ENCODE data around the gene CDKN2AIPNL. TPM values are rescaled to one million over a fixed set of nuclear protein-coding genes. Genes with fewer than 3 reads are reported as not detected.
"Not testable (repeated sequence)": the region's sequence is repeated elsewhere in the genome, so short reads cannot be mapped to it uniquely, and the experiment has no call there.

Gene CDKN2AIPNL
- total RNA-seq, 2 experiments from 2014 or later, result 36.1 to 42.0 TPM

- DNase-seq; POLR2A ChIA-PET; H3K4me1 Mint-ChIP-seq; H3K27me3 Mint-ChIP-seq; H3K9me3 Mint-ChIP-seq (ENCODE audit: low read depth); H3K27ac Mint-ChIP-seq; H3K4me3 Mint-ChIP-seq; CTCF ChIA-PET; intact Hi-C loops (cut with DNase I, micrococcal nuclease); ATAC-seq; H3K36me3 Mint-ChIP-seq (ENCODE audit: low read depth): not testable (repeated sequence)
Observed at GRCh38 chr5:134421038-134421437, 9.4 kb upstream of the CDKN2AIPNL start.

GRCh38 chr5:134420343-134420742 lies 8.7 kb upstream of the CDKN2AIPNL start:
- Mint-ChIP-seq H3K36me3 (ENCODE audit: low read depth) (no peaks in the 10 kb centered on the region), H3K27me3 (no peaks in the 10 kb centered on the region), H3K4me1 (no peaks in the 10 kb centered on the region), H3K9me3 (ENCODE audit: low read depth) (no peaks in the 10 kb centered on the region), H3K4me3 (no peak overlapping the region), H3K27ac (no peak overlapping the region)
- ATAC-seq (no peak), DNase-seq (no peak)
- ChIA-PET CTCF (no interaction called here), POLR2A (no interaction called here)
- intact Hi-C loops (cut with DNase I, micrococcal nuclease), result no loop called here

DNA sequence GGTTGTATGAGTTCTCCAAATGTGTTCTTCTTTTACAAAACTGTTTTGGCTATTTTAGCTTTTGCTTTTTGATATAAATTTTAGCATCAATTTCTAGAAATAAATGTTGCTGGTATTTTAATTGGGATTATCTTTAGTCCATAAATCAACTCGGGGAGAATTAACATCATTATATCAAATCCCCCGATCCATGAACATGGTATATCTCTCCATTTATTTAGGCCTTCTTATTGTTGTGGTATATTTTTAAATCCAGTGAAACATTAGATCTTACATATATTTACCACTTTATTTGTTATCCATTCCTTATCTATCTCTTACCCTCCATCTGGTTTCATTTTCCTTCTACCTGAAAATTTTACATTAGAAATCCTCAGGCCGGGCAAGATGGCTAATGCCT lies 7.3 kb upstream of the CDKN2AIPNL start:
- H3K4me1 Mint-ChIP-seq, result no peaks in the 10 kb centered on the region
- DNase-seq, result no peak
- no peaks in the 10 kb centered on the region for H3K9me3 Mint-ChIP-seq (ENCODE audit: low read depth)
- intact Hi-C loops (cut with DNase I, micrococcal nuclease), result loop anchor here in 1 of 2 experiments (10.0 kb wide), 1 partner anchor 114 kb away; no protein-coding TSS in a partner anchor
- CTCF ChIA-PET, result interaction anchor here (0.7 to 1.3 kb wide), 3 partner anchors 9 to 159 kb away, joined by 3 to 4 read pairs (median 3); no protein-coding TSS in a partner anchor
- no peak for ATAC-seq
- no peak overlapping the region for H3K27ac Mint-ChIP-seq
- no peak overlapping the region for H3K4me3 Mint-ChIP-seq
- no peaks in the 10 kb centered on the region for H3K36me3 Mint-ChIP-seq (ENCODE audit: low read depth)
- H3K27me3 Mint-ChIP-seq, result no peaks in the 10 kb centered on the region
- POLR2A ChIA-PET, result no interaction called here

DNA sequence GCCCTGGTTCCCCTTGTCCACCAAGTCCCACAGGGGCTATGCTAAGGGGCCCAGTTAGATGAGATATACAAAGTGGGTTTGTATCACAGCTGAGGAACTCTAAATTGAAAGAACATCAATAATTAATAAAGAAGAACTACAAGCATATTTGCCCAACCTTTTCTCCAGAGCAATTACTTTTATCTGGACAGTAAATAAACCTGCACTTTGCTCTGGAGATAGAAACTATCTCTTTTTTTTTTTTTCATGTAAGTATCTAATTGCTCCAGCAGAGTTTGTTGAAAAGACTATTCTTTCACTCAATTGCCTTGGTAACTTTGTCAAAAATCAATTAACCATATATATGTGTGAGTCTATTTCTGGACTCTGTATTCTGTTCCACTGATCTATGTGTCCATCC lies 6.0 kb upstream of the CDKN2AIPNL start:
- CTCF ChIA-PET, result interaction anchor here (1.2 to 1.3 kb wide), 4 partner anchors 10 to 170 kb away, joined by 3 to 5 read pairs (median 4); no protein-coding TSS in a partner anchor
- no peak for DNase-seq
- H3K4me1 Mint-ChIP-seq, result peaks cover 5% of the 10 kb centered on the region
- no peaks in the 10 kb centered on the region for H3K9me3 Mint-ChIP-seq (ENCODE audit: low read depth)
- no peaks in the 10 kb centered on the region for H3K27me3 Mint-ChIP-seq
- intact Hi-C loops (cut with DNase I, micrococcal nuclease), result loop anchor here in 1 of 2 experiments (10.0 kb wide), 1 partner anchor 113 kb away; no protein-coding TSS in a partner anchor
- no peak overlapping the region for H3K27ac Mint-ChIP-seq
- POLR2A ChIA-PET, result no interaction called here
- no peak for ATAC-seq
- no peaks in the 10 kb centered on the region for H3K36me3 Mint-ChIP-seq (ENCODE audit: low read depth)
- no peak overlapping the region for H3K4me3 Mint-ChIP-seq

- Mint-ChIP-seq H3K4me1 (peaks cover 30% of the 10 kb centered on the region), H3K27ac (peak overlapping the region; percentile 13), H3K9me3 (ENCODE audit: low read depth) (no peaks in the 10 kb centered on the region), H3K27me3 (no peaks in the 10 kb centered on the region), H3K36me3 (ENCODE audit: low read depth) (peaks cover 2% of the 10 kb centered on the region), H3K4me3 (no peak overlapping the region)
- intact Hi-C loops (cut with DNase I, micrococcal nuclease), result loop anchor here (5.0 to 10.0 kb wide), 3 partner anchors 108 to 324 kb away; partner anchors contain the start of gene CAMLG (in 1 of the 2)
- CTCF ChIA-PET, result interaction anchor here (0.7 to 1.0 kb wide), 6 partner anchors 14 to 165 kb away, joined by 3 to 4 read pairs (median 3); no protein-coding TSS in a partner anchor
- DNase-seq (no peak), ATAC-seq (no peak)
- POLR2A ChIA-PET, result no interaction called here
Observed at GRCh38 chr5:134413046-134413445, 1.4 kb upstream of the CDKN2AIPNL start.

GRCh38 chr5:134411228-134411545 lies 494 bp downstream of the CDKN2AIPNL start:
- no peaks in the 10 kb centered on the region for H3K9me3 Mint-ChIP-seq (ENCODE audit: low read depth)

DNA sequence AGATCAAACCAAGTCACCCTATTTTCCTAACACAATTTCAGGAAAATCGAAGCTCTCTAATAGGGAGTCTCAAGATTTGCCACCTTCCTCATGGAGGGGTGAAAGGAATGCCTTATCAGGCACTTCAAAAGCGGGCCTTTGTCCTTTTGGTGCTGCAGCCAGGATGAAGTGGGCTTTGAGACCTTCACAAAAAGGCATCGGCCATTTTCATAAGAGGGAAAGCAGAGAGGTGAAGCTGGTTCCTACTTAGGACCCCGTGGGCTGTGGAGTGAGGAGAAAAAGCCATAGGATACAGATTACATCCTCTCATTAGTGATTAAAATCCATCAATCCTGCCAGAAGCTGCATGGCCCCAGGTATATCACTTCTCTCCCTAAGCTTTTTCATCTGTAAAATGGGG lies 859 bp downstream of the CDKN2AIPNL start:
- POLR2A ChIA-PET, result interaction anchor here (0.6 to 1.4 kb wide), 7 partner anchors 39 to 342 kb away, joined by 3 to 5 read pairs (median 3); partner anchors contain the start of gene UBE2B
- Mint-ChIP-seq H3K4me3 (peak overlapping the region; percentile 96), H3K27me3 (no peaks in the 10 kb centered on the region), H3K4me1 (peaks cover 42% of the 10 kb centered on the region), H3K9me3 (ENCODE audit: low read depth) (no peaks in the 10 kb centered on the region), H3K36me3 (ENCODE audit: low read depth) (peaks cover 6% of the 10 kb centered on the region), H3K27ac (peak overlapping the region; percentile 92)
- CTCF ChIA-PET, result interaction anchor here (0.7 to 2.3 kb wide), 23 partner anchors 15 to 192 kb away, joined by 3 to 13 read pairs (median 5); partner anchors contain the start of genes JADE2 and UBE2B
- no peak for DNase-seq
- no peak for ATAC-seq
- intact Hi-C loops (cut with DNase I, micrococcal nuclease), result loop anchor here (1.0 to 10.0 kb wide), 11 partner anchors 26 to 326 kb away; partner anchors contain the start of genes CAMLG (in 1 of the 2), JADE2 (in 1 of the 2) and UBE2B (in 1 of the 2)

More at GRCh38 chr5:134411228-134411545, 494 bp downstream of the CDKN2AIPNL start:
- Mint-ChIP-seq H3K4me1 (peaks cover 40% of the 10 kb centered on the region), H3K4me3 (peak overlapping the region; percentile 96), H3K27me3 (no peaks in the 10 kb centered on the region), H3K27ac (peak overlapping the region; percentile 92), H3K36me3 (ENCODE audit: low read depth) (peaks cover 4% of the 10 kb centered on the region)
- ChIA-PET POLR2A (interaction anchor here (0.6 to 1.4 kb wide), 8 partner anchors 39 to 343 kb away, joined by 3 to 5 read pairs (median 4); partner anchors contain the start of gene UBE2B), CTCF (interaction anchor here (0.6 to 2.3 kb wide), 30 partner anchors 15 to 492 kb away, joined by 3 to 13 read pairs (median 4); partner anchors contain the start of genes JADE2 and UBE2B)
- ATAC-seq (no peak), DNase-seq (no peak)
- intact Hi-C loops (cut with DNase I, micrococcal nuclease), result loop anchor here (1.0 to 10.0 kb wide), 11 partner anchors 26 to 326 kb away; partner anchors contain the start of genes CAMLG (in 1 of the 2), JADE2 (in 1 of the 2) and UBE2B (in 1 of the 2)

DNA sequence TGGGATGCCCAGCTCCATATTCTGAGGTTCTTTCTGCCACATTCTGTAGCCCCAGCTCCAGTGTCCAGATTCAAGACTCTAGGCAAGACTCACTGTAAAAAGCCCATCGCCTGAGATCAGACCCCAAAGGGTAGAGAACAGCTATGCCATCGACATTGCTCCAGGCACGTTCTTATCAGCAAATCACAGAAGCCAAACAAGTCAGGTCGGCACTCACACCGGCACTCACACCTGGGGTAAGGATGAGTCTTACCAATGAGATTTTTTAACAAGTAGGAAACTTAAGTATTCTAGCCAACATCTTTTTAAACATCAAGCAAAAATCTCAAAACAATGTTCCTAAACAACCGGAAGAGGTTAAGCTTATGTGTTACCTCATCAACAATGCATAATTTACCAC lies 2.4 kb downstream of the CDKN2AIPNL start:
- DNase-seq, result no peak
- intact Hi-C loops (cut with DNase I, micrococcal nuclease), result no loop called here
- Mint-ChIP-seq H3K9me3 (ENCODE audit: low read depth) (no peaks in the 10 kb centered on the region), H3K27ac (no peak overlapping the region), H3K27me3 (no peaks in the 10 kb centered on the region), H3K36me3 (ENCODE audit: low read depth) (peaks cover 6% of the 10 kb centered on the region), H3K4me3 (no peak overlapping the region), H3K4me1 (peaks cover 42% of the 10 kb centered on the region)
- ChIA-PET CTCF (interaction anchor here (0.6 to 2.9 kb wide), 5 partner anchors 13 to 178 kb away, joined by 3 to 12 read pairs (median 4); partner anchors contain the start of gene UBE2B), POLR2A (interaction anchor here (0.7 kb wide), 1 partner anchor 56 kb away, joined by 3 read pairs; no protein-coding TSS in a partner anchor)
- ATAC-seq, result no peak

- Mint-ChIP-seq H3K36me3 (ENCODE audit: low read depth) (peaks cover 8% of the 10 kb centered on the region), H3K4me1 (peaks cover 35% of the 10 kb centered on the region), H3K27ac (peak overlapping the region; percentile 31), H3K9me3 (ENCODE audit: low read depth) (no peaks in the 10 kb centered on the region), H3K4me3 (no peak overlapping the region), H3K27me3 (no peaks in the 10 kb centered on the region)
- intact Hi-C loops (cut with DNase I, micrococcal nuclease), result no loop called here
- CTCF ChIA-PET, result interaction anchor here (0.7 to 1.5 kb wide), 5 partner anchors 9 to 181 kb away, joined by 3 to 6 read pairs (median 3); no protein-coding TSS in a partner anchor
- POLR2A ChIA-PET, result no interaction called here
- ATAC-seq, result peak; percentile 69
- DNase-seq, result peak; percentile 27
Observed at GRCh38 chr5:134406390-134406789, 5.3 kb downstream of the CDKN2AIPNL start.

DNA sequence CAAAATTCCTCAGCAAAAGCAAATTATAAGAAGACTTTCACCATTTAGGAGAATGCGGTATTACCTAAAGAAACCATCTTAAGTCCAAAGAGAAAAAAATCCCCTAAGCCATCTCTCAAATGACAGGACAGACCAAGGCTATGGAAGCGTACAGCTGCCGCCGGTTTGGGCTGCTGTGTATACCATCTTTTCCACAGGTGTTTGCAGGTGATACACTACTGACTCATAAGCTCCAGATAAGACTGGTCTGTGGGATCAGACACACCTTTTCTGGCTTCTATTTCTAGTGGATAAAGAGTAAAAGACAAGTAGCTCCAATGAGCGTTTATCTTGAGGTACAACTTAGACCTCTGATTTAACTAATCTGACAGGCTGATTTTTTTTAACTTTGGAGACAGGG lies 7.7 kb downstream of the CDKN2AIPNL start:
- no peak for DNase-seq
- peaks cover 16% of the 10 kb centered on the region for H3K36me3 Mint-ChIP-seq (ENCODE audit: low read depth)
- no peaks in the 10 kb centered on the region for H3K27me3 Mint-ChIP-seq
- CTCF ChIA-PET, result interaction anchor here (0.6 to 0.8 kb wide), 4 partner anchors 15 to 136 kb away, joined by 3 to 5 read pairs (median 3); no protein-coding TSS in a partner anchor
- ATAC-seq, result no peak
- POLR2A ChIA-PET, result interaction anchor here (0.6 kb wide), 1 partner anchor 45 kb away, joined by 9 read pairs; no protein-coding TSS in a partner anchor
- H3K9me3 Mint-ChIP-seq (ENCODE audit: low read depth), result no peaks in the 10 kb centered on the region
- intact Hi-C loops (cut with DNase I, micrococcal nuclease), result no loop called here
- H3K4me1 Mint-ChIP-seq, result peaks cover 18% of the 10 kb centered on the region
- H3K27ac Mint-ChIP-seq, result peak overlapping the region; percentile 55
- no peak overlapping the region for H3K4me3 Mint-ChIP-seq

DNA sequence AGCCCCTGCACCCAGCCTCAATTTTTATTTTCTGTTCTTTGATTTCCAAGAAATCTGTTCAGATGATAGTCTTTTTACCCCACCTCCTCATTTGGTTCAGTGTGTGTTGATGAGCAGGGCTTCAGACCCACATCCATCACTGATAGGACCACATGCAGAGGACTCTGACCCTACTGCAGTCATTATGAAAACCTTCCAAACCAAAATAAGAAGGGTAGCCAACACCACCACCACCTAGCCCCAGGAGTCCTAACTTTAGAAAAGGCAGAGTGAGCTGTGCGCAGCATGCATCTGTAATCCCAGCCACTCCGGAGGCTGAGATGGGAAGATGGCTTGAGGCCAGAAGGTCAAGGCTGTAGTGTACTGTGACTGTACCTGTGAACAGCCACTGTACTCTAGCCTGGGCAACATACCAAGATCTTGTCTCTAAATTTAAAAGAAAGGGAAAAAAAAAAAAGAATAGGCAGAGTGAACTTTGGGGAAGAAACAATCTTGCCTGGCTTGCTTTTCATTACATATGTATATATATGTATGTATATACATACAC lies 13.0 kb downstream of the CDKN2AIPNL start:
- POLR2A ChIA-PET, result no interaction called here
- intact Hi-C loops (cut with DNase I, micrococcal nuclease), result no loop called here
- no peak for DNase-seq

More for the DNA sequence above, 13.0 kb downstream of the CDKN2AIPNL start:
- ATAC-seq, result no peak
- Mint-ChIP-seq H3K9me3 (ENCODE audit: low read depth) (no peaks in the 10 kb centered on the region), H3K36me3 (ENCODE audit: low read depth) (peaks cover 26% of the 10 kb centered on the region), H3K27me3 (no peaks in the 10 kb centered on the region), H3K4me3 (no peak overlapping the region), H3K4me1 (peaks cover 5% of the 10 kb centered on the region), H3K27ac (no peak overlapping the region)
- CTCF ChIA-PET, result interaction anchor here (0.7 to 1.2 kb wide), 2 partner anchors 215 to 372 kb away, joined by 3 to 6 read pairs; no protein-coding TSS in a partner anchor
